Measurements from ENCODE around the gene H6PD. TPM values are rescaled to one million over a fixed set of nuclear protein-coding genes. Genes with fewer than 3 reads are reported as not detected.
A peak's percentile ranks its signal among the peaks of the same experiment; 100 is the strongest.

H6PD gene
- total RNA-seq, 4 donors from 2014 or later = 27.0 to 62.2 (median 44.0) TPM

DNA sequence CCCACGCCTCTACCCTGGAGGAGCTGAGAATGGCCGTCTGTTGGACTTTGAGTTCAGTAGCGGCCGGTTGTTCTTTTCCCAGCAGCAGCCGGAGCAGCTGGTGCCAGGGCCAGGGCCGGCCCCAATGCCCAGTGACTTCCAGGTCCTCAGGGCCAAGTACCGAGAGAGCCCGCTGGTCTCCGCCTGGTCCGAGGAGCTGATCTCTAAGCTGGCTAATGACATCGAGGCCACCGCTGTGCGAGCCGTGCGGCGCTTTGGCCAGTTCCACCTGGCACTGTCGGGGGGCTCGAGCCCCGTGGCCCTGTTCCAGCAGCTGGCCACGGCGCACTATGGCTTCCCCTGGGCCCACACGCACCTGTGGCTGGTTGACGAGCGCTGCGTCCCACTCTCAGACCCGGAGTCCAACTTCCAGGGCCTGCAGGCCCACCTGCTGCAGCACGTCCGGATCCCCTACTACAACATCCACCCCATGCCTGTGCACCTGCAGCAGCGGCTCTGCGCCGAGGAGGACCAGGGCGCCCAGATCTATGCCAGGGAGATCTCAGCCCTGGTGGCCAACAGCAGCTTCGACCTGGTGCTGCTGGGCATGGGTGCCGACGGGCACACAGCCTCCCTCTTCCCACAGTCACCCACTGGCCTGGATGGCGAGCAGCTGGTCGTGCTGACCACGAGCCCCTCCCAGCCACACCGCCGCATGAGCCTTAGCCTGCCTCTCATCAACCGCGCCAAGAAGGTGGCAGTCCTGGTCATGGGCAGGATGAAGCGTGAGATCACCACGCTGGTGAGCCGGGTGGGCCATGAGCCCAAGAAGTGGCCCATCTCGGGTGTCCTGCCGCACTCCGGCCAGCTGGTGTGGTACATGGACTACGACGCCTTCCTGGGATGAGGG lies 29.7 kb downstream of the H6PD start:
- Histone ChIP-seq H3K27me3 (no peaks in the 10 kb centered on the region), H3K9me3 (no peaks in the 10 kb centered on the region), H3K27ac (no peak overlapping the region), H3K36me3 (peaks cover 0 to 60% of the 10 kb centered on the region in 2 donors), H3K4me3 (no peak overlapping the region), H3K4me1 (peaks cover 0 to 38% (median 3%) of the 10 kb centered on the region in 3 donors)
- TF ChIP-seq CTCF (IDR thresholded peaks at IDR 0.05) = no peak
- no peak for TF ChIP-seq POLR2AphosphoS5 (IDR thresholded peaks at IDR 0.05)
- no peak for TF ChIP-seq POLR2A (IDR thresholded peaks at IDR 0.05)
- ATAC-seq = no peak
- 98% methylated on average over 6 of the region's 50 CpGs; no CpG with 5 or more reads in 1 of the 2 donors for WGBS, 2 donors (ENCODE audit: low coverage in 1 of 2)

DNA sequence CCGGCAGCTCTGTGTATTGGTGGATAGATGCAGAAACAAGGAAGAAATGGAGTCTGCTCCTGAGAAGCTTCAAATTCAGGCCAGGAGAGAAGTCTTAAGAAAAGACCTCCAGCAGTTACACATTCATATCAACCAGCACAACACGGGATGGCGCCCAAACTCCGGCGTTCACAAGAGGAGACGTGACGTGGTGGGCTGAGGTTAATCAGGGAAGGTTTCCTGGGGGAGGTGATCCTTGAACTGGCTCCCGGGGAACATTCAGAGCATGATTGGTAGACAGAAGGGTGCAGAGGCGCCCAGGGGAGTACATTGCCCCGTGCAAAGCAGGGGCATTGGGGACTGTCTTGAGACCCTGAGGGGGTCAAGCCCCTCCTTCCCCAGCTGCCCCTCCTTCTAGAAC lies 30.5 kb downstream of the H6PD start:
- no peak overlapping the region for H3K4me3 ChIP-seq
- H3K9me3 ChIP-seq = no peaks in the 10 kb centered on the region
- 88 to 93% methylated on average over 9 of the region's 10 CpGs for WGBS, 2 donors (ENCODE audit: low coverage in 1 of 2)
- peaks cover 0 to 40% (median 3%) of the 10 kb centered on the region in 3 donors for H3K4me1 ChIP-seq
- ATAC-seq = no peak
- no peaks in the 10 kb centered on the region for H3K27me3 ChIP-seq
- no peak for TF ChIP-seq POLR2AphosphoS5 (IDR thresholded peaks at IDR 0.05)
- no peak for TF ChIP-seq EP300 (IDR thresholded peaks at IDR 0.05)
- no peak for TF ChIP-seq POLR2A (IDR thresholded peaks at IDR 0.05)
- TF ChIP-seq CTCF (IDR thresholded peaks at IDR 0.05) = no peak
- no peak overlapping the region for H3K27ac ChIP-seq
- peaks cover 0 to 68% of the 10 kb centered on the region in 2 donors for H3K36me3 ChIP-seq

DNA sequence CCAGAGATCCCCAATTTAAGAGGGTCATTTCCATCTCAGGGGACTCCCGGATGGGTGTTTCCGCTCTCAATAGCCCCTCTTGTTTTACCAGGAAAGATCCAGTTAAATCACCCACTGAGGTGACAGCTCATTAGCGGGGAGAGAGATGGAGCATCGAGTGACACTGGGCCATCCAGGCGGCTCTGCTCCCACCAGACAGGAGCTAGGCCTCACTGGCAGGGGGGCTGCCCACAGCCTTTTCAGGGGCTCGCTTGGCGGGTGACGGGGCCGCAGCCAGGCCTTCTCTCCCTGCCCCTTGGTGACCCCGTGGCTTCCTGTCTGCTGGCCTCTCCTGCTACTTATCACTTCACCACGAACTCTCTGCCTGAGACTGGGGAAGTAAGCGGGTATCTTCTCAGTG lies 31.4 kb downstream of the H6PD start:
- 71% methylated on average over 7 of the region's 12 CpGs; no CpG with 5 or more reads in 1 of the 2 donors for WGBS, 2 donors (ENCODE audit: low coverage in 1 of 2)
- H3K4me3 ChIP-seq = no peak overlapping the region
- TF ChIP-seq POLR2A (IDR thresholded peaks at IDR 0.05) (no peak), EP300 (IDR thresholded peaks at IDR 0.05) (no peak), CTCF (IDR thresholded peaks at IDR 0.05) (no peak), POLR2AphosphoS5 (IDR thresholded peaks at IDR 0.05) (no peak)

DNA sequence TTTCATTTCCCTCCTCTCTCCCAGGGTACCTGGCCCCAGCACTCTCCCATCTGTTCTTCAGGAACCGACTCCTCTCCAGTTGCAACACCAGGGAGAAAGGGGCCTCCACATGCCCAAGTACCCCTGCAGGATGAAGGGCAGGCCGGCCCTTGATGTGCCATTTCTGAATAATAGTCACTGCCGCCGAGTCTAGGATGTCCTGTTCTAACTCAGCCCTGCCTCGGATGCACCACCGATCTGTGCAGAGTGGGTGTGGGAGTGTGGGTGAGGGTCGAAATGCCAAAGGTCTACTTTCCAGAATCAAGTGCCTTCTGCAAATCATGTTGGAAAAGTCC lies 32.7 kb downstream of the H6PD start:
- H3K27ac ChIP-seq = peak overlapping the region in 3 of 4 donors; percentile 66 to 76 (median 68)
- no peaks in the 10 kb centered on the region for H3K27me3 ChIP-seq
- peaks cover 0 to 52% of the 10 kb centered on the region in 2 donors for H3K36me3 ChIP-seq
- no peak for ATAC-seq
- TF ChIP-seq POLR2AphosphoS5 (IDR thresholded peaks at IDR 0.05) = no peak
- TF ChIP-seq POLR2A (IDR thresholded peaks at IDR 0.05) = no peak
- no peak for TF ChIP-seq EP300 (IDR thresholded peaks at IDR 0.05)
- TF ChIP-seq CTCF (IDR thresholded peaks at IDR 0.05) = no peak
- peaks cover 0 to 38% (median 3%) of the 10 kb centered on the region in 3 donors for H3K4me1 ChIP-seq
- no peak overlapping the region for H3K4me3 ChIP-seq
- WGBS, 2 donors (ENCODE audit: low coverage in 1 of 2) = 41 to 67% methylated on average over 4 of the region's 7 CpGs
- H3K9me3 ChIP-seq = no peaks in the 10 kb centered on the region

More for the DNA sequence above, 31.4 kb downstream of the H6PD start:
- H3K27me3 ChIP-seq = no peaks in the 10 kb centered on the region
- H3K27ac ChIP-seq = peak overlapping the region in 3 of 4 donors; percentile 66 to 76 (median 68)
- no peak for ATAC-seq
- no peaks in the 10 kb centered on the region for H3K9me3 ChIP-seq
- peaks cover 0 to 43% (median 3%) of the 10 kb centered on the region in 3 donors for H3K4me1 ChIP-seq
- H3K36me3 ChIP-seq = peaks cover 0 to 65% of the 10 kb centered on the region in 2 donors

Data from gastroesophageal sphincter (tissue), 4 donors.